ENCODE data around the gene CLASP2.

Gene CLASP2

GRCh38 chr3:33722626-33723370 is 4.7 kb upstream of the CLASP2 start:
- Histone ChIP-seq H4K20me1 (ENCODE audit: insufficient read depth, low read length) (no peaks in the 10 kb centered on the region), H2AFZ (ENCODE audit: low read depth, low read length) (no peak overlapping the region), H3K27ac (ENCODE audit: low read length) (no peak overlapping the region), H3K4me3 (ENCODE audit: low read length) (no peak overlapping the region), H3K27me3 (ENCODE audit: low read depth, low read length) (no peaks in the 10 kb centered on the region), H3K36me3 (replicated peaks; ENCODE audit: low read depth, low read length) (no peaks in the 10 kb centered on the region), H3K9me3 (ENCODE audit: insufficient read depth, low read length) (no peaks in the 10 kb centered on the region), H3K4me2 (ENCODE audit: low read length) (no peak overlapping the region), H3K79me2 (ENCODE audit: low read length) (peaks cover 2% of the 10 kb centered on the region; the same call in 1 of the 2 replicates), H3K9ac (ENCODE audit: low read length) (no peak overlapping the region), H3K4me1 (ENCODE audit: low read length) (peaks cover 4% of the 10 kb centered on the region; the same call in 1 of the 2 replicates)
- TF ChIP-seq EZH2phosphoT487 (IDR thresholded peaks at IDR 0.05; ENCODE audit: low read depth) (no peak), CTCF (IDR thresholded peaks at IDR 0.05; ENCODE audit: low read depth, low read length) (no peak)

DNA sequence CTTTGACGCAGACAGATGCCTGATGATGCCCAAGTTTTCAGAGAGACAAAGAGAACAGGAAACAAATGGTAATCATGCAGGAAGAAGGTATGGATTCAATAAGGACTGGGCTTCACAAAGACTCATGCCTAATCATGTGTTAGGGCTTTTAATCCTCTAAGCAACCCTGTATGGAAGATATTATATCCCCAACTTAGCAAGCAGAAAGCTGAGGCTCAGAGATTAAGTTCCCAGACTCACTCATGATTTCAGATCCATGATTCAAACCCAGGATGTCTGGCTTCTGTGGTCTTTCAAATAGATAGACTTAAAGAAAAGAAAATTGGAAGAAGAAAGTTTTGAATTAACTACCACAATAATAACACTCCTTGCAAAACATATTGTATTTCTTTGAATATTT is 4.1 kb upstream of the CLASP2 start:
- Histone ChIP-seq H3K4me2 (ENCODE audit: low read length) (no peak overlapping the region), H3K36me3 (replicated peaks; ENCODE audit: low read depth, low read length) (no peaks in the 10 kb centered on the region), H3K27ac (ENCODE audit: low read length) (no peak overlapping the region)

GRCh38 chr3:33718595-33718907 is 497 bp upstream of the CLASP2 start:
- H3K9ac ChIP-seq (ENCODE audit: low read length): peak overlapping the region; percentile 79
- peaks cover 5% of the 10 kb centered on the region for H3K36me3 ChIP-seq (replicated peaks; ENCODE audit: low read depth, low read length)
- H3K4me2 ChIP-seq (ENCODE audit: low read length): peak overlapping the region; percentile 100
- peaks cover 17% of the 10 kb centered on the region for H3K4me1 ChIP-seq (ENCODE audit: low read length)
- peak overlapping the region; percentile 97 for H2AFZ ChIP-seq (ENCODE audit: low read depth, low read length)
- H3K4me3 ChIP-seq (ENCODE audit: low read length): peak overlapping the region; percentile 83
- H3K9me3 ChIP-seq (ENCODE audit: insufficient read depth, low read length): no peaks in the 10 kb centered on the region
- H3K27me3 ChIP-seq (ENCODE audit: low read depth, low read length): no peaks in the 10 kb centered on the region
- peaks cover 44% of the 10 kb centered on the region for H3K79me2 ChIP-seq (ENCODE audit: low read length)
- peak overlapping the region; percentile 60 for H3K27ac ChIP-seq (ENCODE audit: low read length)
- peaks cover 28% of the 10 kb centered on the region for H4K20me1 ChIP-seq (ENCODE audit: insufficient read depth, low read length)
- TF ChIP-seq CTCF (IDR thresholded peaks at IDR 0.05; ENCODE audit: low read depth, low read length) (no peak), EZH2phosphoT487 (IDR thresholded peaks at IDR 0.05; ENCODE audit: low read depth) (no peak)

More for the DNA sequence above, 4.1 kb upstream of the CLASP2 start:
- H2AFZ ChIP-seq (ENCODE audit: low read depth, low read length): no peak overlapping the region
- no peak for TF ChIP-seq CTCF (IDR thresholded peaks at IDR 0.05; ENCODE audit: low read depth, low read length)
- no peak for TF ChIP-seq EZH2phosphoT487 (IDR thresholded peaks at IDR 0.05; ENCODE audit: low read depth)
- H3K4me1 ChIP-seq (ENCODE audit: low read length): peaks cover 4% of the 10 kb centered on the region; the same call in 1 of the 2 replicates
- no peak overlapping the region for H3K9ac ChIP-seq (ENCODE audit: low read length)
- no peak overlapping the region for H3K4me3 ChIP-seq (ENCODE audit: low read length)
- no peaks in the 10 kb centered on the region for H3K27me3 ChIP-seq (ENCODE audit: low read depth, low read length)
- no peaks in the 10 kb centered on the region for H3K9me3 ChIP-seq (ENCODE audit: insufficient read depth, low read length)
- H4K20me1 ChIP-seq (ENCODE audit: insufficient read depth, low read length): 0 out of 2 replicates have a peak, but pooled peaks cover under 1% of the 10 kb centered on the region
- peaks cover 8% of the 10 kb centered on the region for H3K79me2 ChIP-seq (ENCODE audit: low read length)

GRCh38 chr3:33717616-33717865 is 513 bp downstream of the CLASP2 start:
- Histone ChIP-seq H2AFZ (ENCODE audit: low read depth, low read length) (peak overlapping the region; percentile 97), H3K4me3 (ENCODE audit: low read length) (peak overlapping the region; percentile 83), H3K27ac (ENCODE audit: low read length) (peak overlapping the region; percentile 60), H3K9me3 (ENCODE audit: insufficient read depth, low read length) (no peaks in the 10 kb centered on the region), H3K36me3 (replicated peaks; ENCODE audit: low read depth, low read length) (peaks cover 5% of the 10 kb centered on the region), H3K9ac (ENCODE audit: low read length) (peak overlapping the region; percentile 79), H3K27me3 (ENCODE audit: low read depth, low read length) (no peaks in the 10 kb centered on the region), H3K79me2 (ENCODE audit: low read length) (peaks cover 54% of the 10 kb centered on the region), H3K4me2 (ENCODE audit: low read length) (peak overlapping the region; percentile 100), H4K20me1 (ENCODE audit: insufficient read depth, low read length) (peaks cover 28% of the 10 kb centered on the region), H3K4me1 (ENCODE audit: low read length) (peaks cover 17% of the 10 kb centered on the region)
- no peak for TF ChIP-seq CTCF (IDR thresholded peaks at IDR 0.05; ENCODE audit: low read depth, low read length)
- no peak for TF ChIP-seq EZH2phosphoT487 (IDR thresholded peaks at IDR 0.05; ENCODE audit: low read depth)
